ENCODE measurements around the gene RNF10.
"Not testable (repeated sequence)": the region's sequence is repeated elsewhere in the genome, so short reads cannot be mapped to it uniquely, and the experiment has no call there.

The RNF10 gene

DNA sequence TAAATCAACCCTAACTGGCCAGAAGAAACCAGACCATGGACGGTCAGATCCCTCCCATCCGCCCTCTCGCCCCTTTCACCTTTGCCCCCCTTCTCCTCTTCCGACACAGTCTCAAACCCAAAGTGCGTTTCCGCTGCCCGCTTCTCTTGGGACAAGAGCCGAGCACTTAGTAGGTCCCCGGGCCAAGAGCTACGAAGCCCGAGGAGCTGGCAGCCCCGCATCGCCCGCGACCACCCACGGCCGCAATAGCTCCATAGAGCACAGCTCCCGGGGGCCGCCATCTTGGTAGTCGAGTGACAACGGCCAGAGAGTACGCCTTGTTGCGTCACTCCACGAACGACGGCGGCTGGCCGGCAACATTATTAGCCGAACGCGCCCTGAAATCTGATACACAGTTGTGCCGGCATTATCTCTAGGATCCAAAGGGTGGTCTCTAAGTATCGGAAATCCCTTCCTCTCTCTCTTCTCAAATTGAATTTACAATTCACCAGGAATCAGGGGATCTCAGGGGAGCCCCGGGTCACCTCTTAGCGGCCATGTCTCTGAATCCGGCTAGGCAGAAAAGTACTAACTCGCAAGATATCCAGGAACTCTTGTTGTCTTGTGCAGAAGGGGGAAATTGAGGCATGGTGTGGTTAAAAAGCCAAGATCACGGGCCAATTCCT, 5.2 kb upstream of the RNF10 start, which contains the start of gene COQ5:
COQ5 (minus strand) TSS at position 298 of the 665 bp plus-strand sequence; CDS start at position 281, 17 bp downstream.
- peak; percentile 63 to 64 for DNase-seq (ENCODE audit: low read depth in 2 of 2)

DNA sequence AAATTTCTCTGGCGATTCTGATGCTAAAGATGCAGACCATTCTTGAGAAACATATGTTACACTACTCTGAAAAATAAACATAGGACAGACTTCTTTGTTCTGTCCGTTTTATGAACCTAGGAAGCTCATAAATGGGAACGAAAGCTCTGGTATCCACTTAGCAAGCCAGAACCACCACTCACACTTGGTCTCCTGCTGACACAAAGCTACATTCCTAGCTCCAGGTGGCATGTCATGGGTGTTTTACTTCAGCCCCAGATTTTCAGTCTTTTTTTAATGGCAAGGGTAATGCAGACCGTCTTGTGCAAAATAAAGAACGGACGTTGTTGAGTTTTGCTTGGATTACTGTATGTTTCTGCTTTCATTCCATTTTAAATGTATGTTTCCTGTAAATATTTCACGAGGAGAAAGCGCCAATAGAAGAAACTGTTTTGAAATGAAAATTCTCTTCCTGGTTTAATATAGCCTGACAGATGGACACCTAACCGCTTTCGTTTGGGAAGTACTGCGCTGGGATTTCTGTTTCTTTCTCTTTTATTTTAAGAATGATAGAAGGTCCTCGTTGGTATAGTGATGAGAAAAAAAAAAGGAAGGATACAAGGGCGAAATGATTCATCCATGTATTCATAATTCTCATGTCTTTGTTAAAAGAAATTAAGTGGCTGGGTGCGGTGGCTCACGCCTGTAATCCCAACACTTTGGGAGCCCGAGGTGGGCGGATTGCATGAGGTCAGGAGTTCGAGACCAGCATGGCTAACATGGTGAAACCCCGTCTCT, 4.3 kb upstream of the RNF10 start:
- DNase-seq (ENCODE audit: low read depth in 2 of 2), result no peak

DNA sequence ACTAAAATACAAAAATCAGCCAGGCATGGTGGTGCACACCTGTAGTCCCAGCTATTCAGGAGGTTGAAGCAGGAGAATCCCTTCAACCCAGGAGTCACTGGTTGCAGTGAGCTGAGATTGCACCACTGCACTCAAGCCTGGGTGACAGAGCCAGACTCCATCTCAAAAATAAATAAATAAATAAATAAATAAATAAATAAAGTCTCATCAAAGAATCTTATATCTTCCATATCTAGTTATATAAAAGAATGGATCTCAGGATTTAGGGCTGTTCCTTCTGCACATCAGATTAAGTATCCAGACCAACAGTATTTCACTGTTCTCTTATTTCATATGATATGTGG, 3.8 kb upstream of the RNF10 start:
- DNase-seq (ENCODE audit: low read depth in 2 of 2), result not testable (repeated sequence)

DNA sequence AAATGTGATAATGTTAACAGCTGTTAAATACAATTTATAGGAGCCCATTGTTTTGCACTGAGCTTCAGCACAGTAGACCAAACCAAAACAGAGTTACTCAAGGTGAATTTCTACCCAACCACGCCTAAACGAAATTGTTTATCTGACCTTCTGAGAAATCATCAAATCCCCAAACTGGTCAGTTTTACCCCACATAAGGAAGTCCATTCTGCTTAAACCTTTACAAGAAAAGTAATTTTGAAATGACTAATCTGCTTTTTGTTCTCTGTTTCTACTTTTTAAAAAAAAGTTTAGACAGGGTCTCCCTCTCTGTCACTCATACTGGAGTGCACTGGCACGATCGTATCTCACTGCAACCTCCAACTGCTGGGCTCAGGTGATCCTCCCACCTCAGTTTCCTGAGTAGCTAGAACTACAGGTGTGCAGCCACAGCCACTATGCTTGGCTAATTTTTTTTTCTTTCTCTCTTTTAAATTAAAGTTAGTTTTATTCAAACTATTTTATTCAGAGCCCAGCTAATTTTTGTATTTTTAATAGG, 1.4 kb upstream of the RNF10 start:
- no peak for DNase-seq (ENCODE audit: low read depth in 2 of 2)

DNA sequence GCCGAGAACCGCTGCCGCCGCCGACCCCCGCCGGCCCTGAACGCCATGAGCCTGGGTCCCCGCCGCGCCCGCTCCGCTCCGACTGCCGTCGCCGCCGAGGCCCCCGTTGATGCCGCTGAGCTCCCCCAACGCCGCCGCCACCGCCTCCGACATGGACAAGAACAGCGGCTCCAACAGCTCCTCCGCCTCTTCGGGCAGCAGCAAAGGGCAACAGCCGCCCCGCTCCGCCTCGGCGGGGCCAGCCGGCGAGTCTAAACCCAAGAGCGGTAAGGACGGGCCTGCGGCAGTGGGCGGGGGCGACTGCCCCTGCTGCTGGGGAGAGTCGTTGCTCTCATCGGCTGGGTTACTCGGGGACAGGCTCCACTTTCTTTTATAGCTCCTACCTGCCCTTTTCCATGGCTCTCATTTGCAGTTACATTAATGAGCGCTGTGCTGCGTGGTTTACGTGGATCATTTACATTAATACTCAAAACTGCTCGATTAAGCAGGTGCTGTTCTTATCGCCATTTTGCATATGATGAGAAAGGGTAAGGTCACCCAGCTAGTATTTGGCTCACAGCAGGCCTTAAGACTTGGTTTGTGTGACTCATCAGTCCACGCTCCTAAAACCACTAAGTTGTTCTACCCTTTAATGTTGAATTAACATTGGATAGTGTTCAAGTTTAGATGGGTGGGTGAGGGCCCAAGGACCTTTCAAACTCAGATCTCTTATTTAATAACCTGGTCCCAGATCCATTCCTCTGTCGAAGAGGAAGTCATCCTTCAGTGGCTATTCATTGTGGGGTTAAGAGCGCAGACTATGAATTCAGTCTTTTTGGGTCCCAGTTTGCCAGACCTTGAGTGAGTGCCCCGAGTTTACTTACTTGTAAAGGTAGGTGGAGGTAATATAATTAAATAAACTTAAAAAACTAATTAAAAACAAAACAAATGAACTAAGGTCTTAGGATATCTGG, 823 bp downstream of the RNF10 start:
- no peak for DNase-seq (ENCODE audit: low read depth in 2 of 2)

DNA sequence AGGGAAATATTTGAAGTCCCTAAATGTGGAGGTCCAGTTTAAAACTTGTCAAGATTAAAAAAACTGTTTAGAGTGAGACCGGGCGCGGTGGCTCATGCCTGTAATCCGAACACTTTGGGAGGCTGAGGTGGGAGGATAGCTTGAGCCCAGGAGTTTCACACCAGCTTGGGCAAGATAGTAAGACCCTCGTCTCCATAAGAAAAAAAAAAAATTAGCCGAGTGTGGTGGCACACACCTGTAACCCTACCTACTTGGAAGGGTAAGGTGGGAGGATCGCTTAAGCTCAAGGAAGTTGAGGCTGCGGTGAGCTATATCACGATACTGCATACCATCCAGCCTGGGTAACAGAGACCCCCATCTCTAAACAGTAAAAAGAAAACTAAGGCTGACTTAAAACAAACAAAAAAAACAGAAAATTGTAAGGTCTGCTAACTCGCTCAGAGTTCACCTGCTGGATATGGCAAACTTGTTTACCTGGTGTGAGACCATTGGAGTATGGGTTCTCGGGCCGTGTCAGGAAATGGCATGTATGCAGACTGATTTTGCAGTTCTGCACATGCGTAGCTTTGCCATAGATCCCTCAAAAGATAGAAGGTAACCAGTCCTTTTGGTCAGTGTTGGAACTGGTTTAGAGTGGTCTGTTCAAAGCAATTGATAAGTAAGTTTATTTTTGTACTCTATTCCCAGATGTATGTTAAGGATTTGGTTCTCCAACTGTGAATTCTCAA, 2.1 kb downstream of the RNF10 start:
- no peak for DNase-seq (ENCODE audit: low read depth in 2 of 2)

DNA sequence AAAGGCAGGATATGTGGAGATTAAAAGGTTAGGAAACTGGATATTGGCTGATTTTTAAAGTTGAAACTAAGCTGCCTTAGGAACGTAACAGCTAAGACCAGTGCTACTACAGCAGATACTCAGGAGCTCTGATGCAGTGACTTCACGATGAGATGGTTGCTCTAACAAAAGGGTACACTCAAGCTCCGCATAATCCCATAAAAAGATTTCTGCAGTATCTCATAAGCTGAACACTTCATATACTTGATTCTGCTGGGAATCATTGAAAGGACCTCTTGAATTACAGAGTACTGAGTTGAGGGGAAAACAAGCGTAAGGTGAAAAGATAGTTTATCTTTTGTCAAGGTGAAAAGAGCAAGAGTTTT, 3.7 kb downstream of the RNF10 start:
- no peak for DNase-seq (ENCODE audit: low read depth in 2 of 2)

DNA sequence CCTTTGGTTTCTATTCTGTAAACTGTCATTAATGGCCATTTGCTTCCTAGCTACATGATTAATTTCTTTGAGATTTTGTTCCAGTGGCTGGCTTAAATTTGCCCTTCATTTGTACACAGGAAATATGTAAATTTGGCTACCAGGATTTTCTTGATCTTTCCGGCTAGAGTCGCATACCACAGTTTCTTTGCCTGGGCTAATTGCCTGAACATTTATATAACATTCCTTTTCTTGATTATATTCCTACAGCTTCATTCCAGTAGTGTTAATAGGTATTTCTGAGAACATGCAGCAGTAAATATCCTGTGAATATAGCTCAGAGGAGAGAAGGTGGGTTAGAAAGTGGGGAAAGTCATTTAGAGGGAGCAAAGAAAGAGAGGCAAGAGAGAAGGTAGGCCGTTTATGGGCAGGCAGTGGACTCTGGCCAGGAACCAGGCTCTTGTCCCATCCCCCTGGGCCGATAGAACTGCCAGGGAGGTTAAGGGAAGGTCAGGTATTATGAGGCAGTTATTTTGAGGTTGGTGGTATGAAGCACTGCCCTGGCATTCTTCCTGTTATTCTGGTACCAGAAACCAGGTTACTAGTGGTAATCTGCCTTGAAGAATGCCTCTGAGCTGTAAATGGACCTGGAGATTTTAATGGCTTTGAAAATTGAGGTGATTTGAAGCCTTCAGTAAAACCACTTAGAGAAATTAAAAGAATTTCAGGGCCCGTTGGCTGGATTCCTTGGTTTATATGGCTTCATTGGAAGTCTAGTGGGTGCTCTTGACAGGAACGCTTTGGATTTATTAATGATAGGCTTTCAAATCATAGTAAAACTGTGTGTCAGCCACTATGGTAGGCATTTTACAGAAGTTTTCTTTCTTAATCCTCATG, 4.4 kb downstream of the RNF10 start:
- DNase-seq (ENCODE audit: low read depth in 2 of 2), result no peak

DNA sequence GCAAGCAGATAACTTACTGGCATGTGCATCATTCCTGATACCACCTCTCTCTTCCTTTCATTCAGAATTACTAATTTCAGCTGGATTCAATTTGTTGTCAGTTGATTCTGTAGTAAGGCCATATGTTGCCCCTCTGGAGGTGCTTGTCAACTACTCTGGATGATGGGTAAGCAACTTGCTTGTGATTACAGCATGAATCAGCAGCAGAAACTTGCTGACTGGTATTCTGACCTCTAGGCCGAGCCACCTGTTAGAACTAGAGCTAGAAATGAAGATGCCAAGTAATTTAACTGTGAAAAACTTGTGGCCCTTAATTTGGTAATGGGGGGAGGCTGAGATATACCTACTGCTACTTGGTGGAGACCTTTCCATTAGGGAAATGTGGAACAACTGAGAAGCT, 5.1 kb downstream of the RNF10 start:
- DNase-seq (ENCODE audit: low read depth in 2 of 2), result no peak

DNA sequence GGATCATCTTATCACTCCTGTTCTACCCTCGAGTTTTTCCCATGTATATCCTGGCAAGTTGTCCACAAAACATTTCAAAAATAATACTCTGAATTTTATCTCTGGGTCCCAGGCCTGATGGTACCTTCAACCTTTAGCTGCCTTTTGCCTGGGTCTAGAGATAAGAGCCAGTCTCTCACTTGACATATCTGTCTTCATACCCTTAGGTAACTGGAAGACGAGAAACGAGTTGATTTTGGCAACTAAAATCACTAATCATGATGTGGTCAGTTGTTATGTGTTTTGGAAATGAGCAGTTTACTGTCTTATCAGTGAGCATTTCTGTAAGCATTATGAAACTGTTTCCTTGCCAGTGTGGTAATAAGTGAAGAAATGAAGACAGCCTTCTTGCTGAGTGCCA, 6.3 kb downstream of the RNF10 start:
- DNase-seq (ENCODE audit: low read depth in 2 of 2), result no peak

DNA sequence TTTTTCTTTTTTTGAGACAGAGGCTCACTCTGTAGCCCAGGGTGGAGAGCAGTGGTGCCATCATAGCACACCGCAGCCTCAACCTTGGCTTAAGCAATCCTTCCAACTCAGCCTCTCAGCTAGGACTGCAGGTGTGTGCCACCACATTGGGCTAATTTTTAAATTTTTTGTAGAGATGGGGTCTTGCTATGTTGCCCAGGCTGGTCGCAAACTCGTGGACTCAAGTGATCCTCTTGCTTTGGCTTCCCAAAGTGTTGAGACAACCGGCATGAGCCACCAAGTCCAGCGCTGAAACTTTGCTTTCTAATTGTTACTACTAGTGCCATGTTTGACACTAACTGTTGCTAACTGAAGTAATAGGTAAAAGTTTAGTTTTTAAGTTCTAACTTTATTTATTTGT, 8.0 kb downstream of the RNF10 start:
- DNase-seq (ENCODE audit: low read depth in 2 of 2), result no peak

DNA sequence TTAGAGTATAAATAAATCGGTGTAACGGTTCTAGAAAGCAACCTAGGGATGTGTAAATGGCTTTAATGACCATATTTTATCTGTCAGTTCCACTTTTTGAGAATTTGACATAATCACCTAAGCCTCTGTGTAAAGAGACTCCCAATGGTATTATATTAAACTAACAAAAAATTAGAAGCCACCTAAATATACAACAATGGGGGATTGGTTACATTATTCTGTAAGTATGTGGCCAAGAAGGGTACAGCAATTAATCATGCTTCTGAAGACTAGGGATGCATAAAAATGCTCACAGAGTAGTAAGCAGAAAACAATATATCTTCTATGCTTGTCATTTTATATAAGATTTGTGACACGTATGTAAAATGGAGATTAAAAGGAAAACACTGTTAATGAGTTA, 10.5 kb downstream of the RNF10 start:
- DNase-seq (ENCODE audit: low read depth in 2 of 2), result no peak

DNA sequence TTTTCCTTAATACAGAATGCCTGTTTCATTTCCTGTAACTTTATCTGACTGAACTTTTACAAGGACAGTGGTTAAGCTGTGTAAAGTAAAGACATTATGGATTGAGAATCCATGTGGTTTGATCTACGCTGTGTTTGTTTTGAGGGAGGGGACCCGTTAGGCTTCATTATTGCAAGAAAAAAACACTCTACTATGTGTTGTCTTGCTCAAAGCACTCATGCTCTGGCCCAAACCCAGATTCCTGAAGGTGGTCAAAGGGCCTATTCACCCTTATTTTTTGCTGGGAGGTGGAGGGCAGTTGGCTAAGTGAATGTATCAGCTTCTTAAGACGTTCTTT, 11.9 kb downstream of the RNF10 start:
- DNase-seq (ENCODE audit: low read depth in 2 of 2), result no peak

DNA sequence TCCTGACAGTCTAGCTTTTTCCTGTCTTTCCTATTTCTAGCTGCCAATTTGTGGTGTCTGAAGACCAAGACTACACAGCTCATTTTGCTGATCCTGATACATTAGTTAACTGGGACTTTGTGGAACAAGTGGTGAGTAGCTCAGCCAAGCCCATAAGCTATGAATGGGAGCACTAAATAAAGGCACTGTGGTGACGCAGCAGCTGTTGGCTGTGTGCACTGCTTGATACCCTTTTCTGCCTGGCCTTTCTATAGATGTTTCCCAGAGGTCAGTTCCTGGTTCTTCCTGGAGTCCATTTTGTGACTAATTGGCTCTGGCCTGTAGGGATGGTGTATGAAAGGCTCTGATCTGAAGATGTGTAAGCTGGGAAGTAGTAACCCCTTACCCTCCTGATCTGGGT, 20.5 kb downstream of the RNF10 start:
- DNase-seq (ENCODE audit: low read depth in 2 of 2), result no peak

DNA sequence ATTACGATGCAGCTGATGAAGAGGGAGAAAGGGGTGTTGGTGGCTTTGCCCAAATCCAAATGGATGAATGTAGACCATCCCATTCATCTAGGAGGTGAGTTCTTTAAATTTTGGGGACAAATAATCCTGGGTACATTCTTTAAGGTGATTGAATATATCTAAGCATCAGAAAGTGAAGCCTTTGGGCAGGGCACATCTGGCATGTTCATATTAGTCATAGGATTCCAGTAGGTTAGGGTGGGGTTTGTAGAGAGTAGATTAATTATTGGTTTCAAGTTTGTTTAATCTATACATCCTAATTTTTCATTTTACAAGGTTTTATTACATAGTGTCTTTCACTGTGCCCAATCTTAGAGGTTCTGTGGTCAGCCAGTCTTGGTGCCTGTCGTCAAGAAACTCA, 23.4 kb downstream of the RNF10 start:
- no peak for DNase-seq (ENCODE audit: low read depth in 2 of 2)

DNA sequence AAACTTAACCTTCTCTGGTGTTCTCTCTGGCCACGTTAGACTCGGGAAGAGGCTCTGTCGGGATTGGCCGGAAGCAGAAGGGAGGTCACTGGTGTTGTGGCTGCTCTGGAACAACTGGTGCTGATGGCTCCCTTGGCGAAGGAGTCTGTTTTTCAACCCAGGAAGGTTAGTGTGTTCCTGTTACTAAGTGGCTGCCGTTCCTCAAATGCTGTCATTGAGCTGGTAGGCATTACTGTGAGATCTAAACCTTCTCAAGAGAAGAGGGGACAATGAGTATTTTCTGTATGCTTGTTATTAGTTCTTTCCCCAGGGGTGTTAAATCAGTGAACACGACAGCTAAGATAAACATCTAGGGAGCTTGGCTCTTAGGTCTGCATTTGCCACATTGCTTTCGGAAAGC, 28.8 kb downstream of the RNF10 start:
- DNase-seq (ENCODE audit: low read depth in 2 of 2), result no peak

DNA sequence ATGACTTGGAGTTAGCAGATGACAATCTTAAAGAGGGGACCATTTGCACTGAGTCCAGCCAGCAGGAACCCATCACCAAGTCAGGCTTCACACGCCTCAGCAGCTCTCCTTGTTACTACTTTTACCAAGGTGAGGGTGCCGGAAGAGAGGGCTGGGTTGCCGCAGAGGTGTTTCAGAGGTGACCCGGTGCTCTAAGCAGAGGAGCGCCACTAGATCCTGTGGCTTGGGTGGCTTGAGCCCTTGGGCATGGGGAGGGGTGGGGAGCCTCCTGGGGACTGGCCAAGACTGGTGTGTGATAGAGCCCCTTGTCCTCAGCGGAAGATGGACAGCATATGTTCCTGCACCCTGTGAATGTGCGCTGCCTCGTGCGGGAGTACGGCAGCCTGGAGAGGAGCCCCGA, 29.3 kb downstream of the RNF10 start:
- DNase-seq (ENCODE audit: low read depth in 2 of 2), result no peak

DNA sequence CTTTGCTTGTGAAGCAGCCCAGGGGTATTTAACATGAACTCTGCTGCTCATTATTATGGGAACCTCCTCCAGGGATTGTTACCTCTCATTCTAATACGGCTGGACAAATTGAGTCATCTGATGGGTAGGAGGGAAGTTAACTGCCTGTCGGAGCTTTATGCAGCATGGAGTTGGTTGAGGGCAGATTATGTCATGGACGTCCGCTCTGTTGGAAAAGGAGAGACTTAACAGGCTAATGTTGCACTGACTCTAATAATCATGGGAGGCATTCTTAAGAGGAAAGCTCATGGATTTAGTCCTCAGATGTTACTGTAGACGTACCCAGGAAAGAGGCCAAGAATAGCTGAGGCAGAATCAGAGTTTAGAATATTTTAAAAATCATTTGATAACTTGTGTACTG, 37.1 kb downstream of the RNF10 start:
- DNase-seq (ENCODE audit: low read depth in 2 of 2), result no peak

DNA sequence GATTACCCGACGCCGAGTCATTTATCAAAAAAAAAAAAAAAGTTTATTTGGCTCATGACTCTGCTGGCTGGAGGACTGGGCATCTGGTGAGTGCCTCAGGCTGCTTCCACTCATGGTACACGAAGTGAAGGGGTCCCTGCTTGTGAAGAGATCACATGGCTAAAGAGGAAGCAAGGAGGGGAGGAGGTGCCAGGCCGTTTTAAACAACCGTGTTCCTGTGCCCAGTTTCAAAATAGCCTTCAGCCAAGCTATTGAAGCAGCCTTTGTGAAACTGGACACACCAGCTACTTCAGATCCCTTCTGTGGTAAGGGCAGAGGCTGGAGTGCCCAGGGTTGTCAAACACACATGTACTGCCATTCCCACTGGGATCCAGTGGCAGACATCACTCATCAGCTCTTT, 39.4 kb downstream of the RNF10 start:
- DNase-seq (ENCODE audit: low read depth in 2 of 2), result no peak

DNA sequence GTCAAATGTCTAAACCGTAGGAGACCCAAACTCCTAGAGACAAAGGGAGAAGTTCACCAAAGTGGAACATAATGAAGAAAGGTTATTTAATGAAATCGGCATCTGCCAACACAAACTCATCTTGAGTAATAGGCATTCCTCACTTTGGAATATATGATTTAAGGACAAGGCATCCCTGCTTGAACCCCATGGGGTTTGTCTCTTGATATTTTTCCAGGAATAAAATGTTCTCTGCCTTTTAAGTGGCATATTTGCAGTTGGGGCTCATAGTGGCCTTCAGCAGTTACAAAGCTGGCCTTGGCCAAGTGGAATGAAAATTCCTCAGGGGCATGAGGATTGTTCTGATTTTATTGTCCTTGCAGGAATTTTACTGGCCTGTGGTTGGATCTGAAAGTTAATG, 40.0 kb downstream of the RNF10 start:
- no peak for DNase-seq (ENCODE audit: low read depth in 2 of 2)

DNA sequence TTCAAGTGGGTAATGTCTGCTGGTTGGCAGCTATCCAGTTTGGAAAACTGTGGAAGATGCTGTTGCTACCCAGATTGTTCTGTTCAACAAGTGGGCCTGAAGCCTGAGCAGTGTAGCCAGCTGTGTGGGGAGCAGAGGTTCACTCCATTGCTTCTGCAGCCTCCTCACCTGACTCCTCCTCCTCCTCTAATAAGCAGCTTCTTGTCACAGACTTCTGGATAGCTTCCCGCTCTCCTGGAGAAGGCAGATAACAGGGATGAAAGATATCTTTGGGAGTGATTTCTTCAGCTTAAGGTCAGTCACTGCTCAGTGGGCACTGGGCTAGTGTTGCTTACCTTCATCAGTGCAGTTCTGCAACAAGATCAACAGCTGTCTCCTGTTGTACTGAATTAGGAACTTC, 45.0 kb downstream of the RNF10 start:
- no peak for DNase-seq (ENCODE audit: low read depth in 2 of 2)

Data from fibroblast of skin of left biceps (primary cell).